Parathyroid adenoma (tissue), 2 donors: Measurements from ENCODE around the gene EFNA5.

Source experiments
- H2AFZ ChIP-seq: fragments of 300-600 bp; sonication (generic); one replicate; pipeline ENCODE4 v1.7.0; 2017; ENCODE audit warnings: antibody characterized with exemption, mild to moderate bottlenecking
- H3K27ac ChIP-seq: fragments of 300-600 bp; sonication (generic); one replicate; pipeline ENCODE4 v1.7.0; 2017
- H3K27me3 ChIP-seq: fragments of 300-600 bp; sonication (generic); one replicate; pipeline ENCODE4 v1.7.0; 2017; ENCODE audit warnings: low read length; ENCODE audit not compliant: control insufficient read depth, insufficient read depth
- H3K36me3 ChIP-seq: fragments of 300-600 bp; sonication (generic); one replicate; pipeline ENCODE4 v1.7.0; 2017; ENCODE audit warnings: low read length; ENCODE audit not compliant: control insufficient read depth, insufficient read depth
- H3K4me1 ChIP-seq: fragments of 300-600 bp; sonication (generic); one replicate; pipeline ENCODE4 v1.7.0; 2017; ENCODE audit warnings: control low read depth
- H3K4me2 ChIP-seq: fragments of 300-600 bp; sonication (generic); one replicate; pipeline ENCODE4 v1.7.0; 2017; ENCODE audit warnings: low read length
- H3K4me3 ChIP-seq: fragments of 300-600 bp; sonication (generic); one replicate; pipeline ENCODE4 v1.7.0; 2017; ENCODE audit warnings: low read depth, low read length
- H3K79me2 ChIP-seq: fragments of 300-600 bp; sonication (generic); one replicate; pipeline ENCODE4 v1.7.0; 2017; ENCODE audit warnings: control low read depth
- H3K9ac ChIP-seq: fragments of 300-600 bp; sonication (generic); one replicate; pipeline ENCODE4 v1.7.0; 2017; ENCODE audit warnings: mild to moderate bottlenecking
- H3K9me3 ChIP-seq: fragments of 300-600 bp; sonication (generic); one replicate; pipeline ENCODE4 v1.7.0; 2017; ENCODE audit warnings: low read length; ENCODE audit not compliant: control insufficient read depth
- CTCF ChIP-seq: fragments of 300-600 bp; sonication (generic); IDR thresholded peaks from one replicate; pipeline ENCODE4 v1.7.0; 2017; ENCODE audit warnings: antibody characterized with exemption, mild to moderate bottlenecking
- donor health status: primary hyperparathyroidism.

Gene EFNA5

GRCh38 chr5:107472620-107473064, 198.1 kb downstream of the EFNA5 start:
- peaks cover 5% of the 10 kb centered on the region for H3K4me1 ChIP-seq
- H3K4me3 ChIP-seq = no peak overlapping the region
- H3K36me3 ChIP-seq = no peaks in the 10 kb centered on the region
- no peak overlapping the region for H2AFZ ChIP-seq
- H3K9me3 ChIP-seq = no peaks in the 10 kb centered on the region
- H3K27me3 ChIP-seq = no peaks in the 10 kb centered on the region
- TF ChIP-seq CTCF = no peak
- H3K4me2 ChIP-seq = no peak overlapping the region
- H3K27ac ChIP-seq = no peak overlapping the region
- H3K79me2 ChIP-seq = no peaks in the 10 kb centered on the region
- H3K9ac ChIP-seq = no peak overlapping the region

GRCh38 chr5:107470295-107470582, 200.5 kb downstream of the EFNA5 start:
- H3K36me3 ChIP-seq = no peaks in the 10 kb centered on the region
- H3K4me2 ChIP-seq = no peak overlapping the region
- no peaks in the 10 kb centered on the region for H3K9me3 ChIP-seq
- no peak overlapping the region for H3K9ac ChIP-seq
- peaks cover 13% of the 10 kb centered on the region for H3K4me1 ChIP-seq
- H3K27me3 ChIP-seq = no peaks in the 10 kb centered on the region
- H3K27ac ChIP-seq = no peak overlapping the region
- no peak for TF ChIP-seq CTCF
- no peak overlapping the region for H3K4me3 ChIP-seq
- no peak overlapping the region for H2AFZ ChIP-seq
- H3K79me2 ChIP-seq = no peaks in the 10 kb centered on the region

GRCh38 chr5:107469485-107470294, 201.0 kb downstream of the EFNA5 start:
- H2AFZ ChIP-seq = no peak overlapping the region
- H3K4me1 ChIP-seq = peaks cover 13% of the 10 kb centered on the region
- H3K36me3 ChIP-seq = no peaks in the 10 kb centered on the region
- H3K9me3 ChIP-seq = no peaks in the 10 kb centered on the region
- H3K27me3 ChIP-seq = no peaks in the 10 kb centered on the region
- no peaks in the 10 kb centered on the region for H3K79me2 ChIP-seq
- no peak overlapping the region for H3K4me3 ChIP-seq
- no peak overlapping the region for H3K27ac ChIP-seq
- TF ChIP-seq CTCF = no peak
- H3K4me2 ChIP-seq = no peak overlapping the region
- no peak overlapping the region for H3K9ac ChIP-seq

GRCh38 chr5:107469064-107469463, 201.7 kb downstream of the EFNA5 start:
- Histone ChIP-seq H3K36me3 (no peaks in the 10 kb centered on the region), H3K27me3 (no peaks in the 10 kb centered on the region), H3K4me3 (no peak overlapping the region), H3K4me1 (peaks cover 13% of the 10 kb centered on the region), H2AFZ (no peak overlapping the region), H3K4me2 (no peak overlapping the region), H3K9ac (no peak overlapping the region), H3K9me3 (no peaks in the 10 kb centered on the region), H3K27ac (no peak overlapping the region), H3K79me2 (no peaks in the 10 kb centered on the region)
- TF ChIP-seq CTCF = no peak

- H3K27ac ChIP-seq = no peak overlapping the region
- H2AFZ ChIP-seq = no peak overlapping the region
- H3K9me3 ChIP-seq = no peaks in the 10 kb centered on the region
- no peak overlapping the region for H3K4me3 ChIP-seq
- peaks cover 13% of the 10 kb centered on the region for H3K4me1 ChIP-seq
- no peak overlapping the region for H3K4me2 ChIP-seq
- no peak overlapping the region for H3K9ac ChIP-seq
- no peaks in the 10 kb centered on the region for H3K79me2 ChIP-seq
- H3K27me3 ChIP-seq = no peaks in the 10 kb centered on the region
- TF ChIP-seq CTCF = no peak
- no peaks in the 10 kb centered on the region for H3K36me3 ChIP-seq
These were observed 202.5 kb downstream of the EFNA5 start for GRCh38 chr5:107468276-107468675.
